HAP-1 (cell line): ENCODE measurements around the gene STRADB.

Experiments used
- DNase-seq, 2 experiments: peaks; one replicate each; pipeline ENCODE4 v3.0.0-alpha.2; 2016 to 2020; ENCODE audit warnings: low spot score in 2 of 2
- H3K27me3 ChIP-seq: fragments of 250-450 bp; sonication (Bioruptor Pico); 2 replicates; pipeline ENCODE4 v1.5.1; 2020; ENCODE audit warnings: low read depth, mild to moderate bottlenecking, moderate library complexity
- H3K36me3 ChIP-seq: fragments of 250-450 bp; sonication (Bioruptor Pico); replicated peaks from 2 replicates; pipeline ENCODE4 v1.5.1; 2020; ENCODE audit warnings: mild to moderate bottlenecking
- H3K4me1 ChIP-seq: fragments of 250-450 bp; sonication (Bioruptor Pico); 2 replicates; pipeline ENCODE4 v1.5.1; 2020; ENCODE audit warnings: mild to moderate bottlenecking
- H3K4me3 ChIP-seq: fragments of 250-450 bp; sonication (Bioruptor Pico); 2 replicates; pipeline ENCODE4 v1.5.1; 2020; ENCODE audit warnings: mild to moderate bottlenecking, moderate library complexity
- H3K9me3 ChIP-seq: fragments of 250-450 bp; sonication (Bioruptor Pico); 2 replicates; pipeline ENCODE4 v1.5.1; 2020; ENCODE audit warnings: mild to moderate bottlenecking, moderate library complexity
- in situ Hi-C: fragments of 300-500 bp; cut with MboI; formaldehyde crosslinking; loops from 3 replicates; pipeline ENCODE4 v1.14.3; 2020; ENCODE audit warnings: low sequenced_read_pairs, inconsistent platforms, mixed read lengths

STRADB gene

GRCh38 chr2:201507725-201508124, 56.2 kb downstream of the STRADB start:
- no peak overlapping the region for H3K4me3 ChIP-seq
- no peaks in the 10 kb centered on the region for H3K36me3 ChIP-seq
- no peaks in the 10 kb centered on the region; the same call in 1 of the 2 replicates for H3K9me3 ChIP-seq
- in situ Hi-C loops, result no loop called here
- no peak for DNase-seq
- H3K27me3 ChIP-seq, result no peaks in the 10 kb centered on the region
- no peaks in the 10 kb centered on the region for H3K4me1 ChIP-seq

DNA sequence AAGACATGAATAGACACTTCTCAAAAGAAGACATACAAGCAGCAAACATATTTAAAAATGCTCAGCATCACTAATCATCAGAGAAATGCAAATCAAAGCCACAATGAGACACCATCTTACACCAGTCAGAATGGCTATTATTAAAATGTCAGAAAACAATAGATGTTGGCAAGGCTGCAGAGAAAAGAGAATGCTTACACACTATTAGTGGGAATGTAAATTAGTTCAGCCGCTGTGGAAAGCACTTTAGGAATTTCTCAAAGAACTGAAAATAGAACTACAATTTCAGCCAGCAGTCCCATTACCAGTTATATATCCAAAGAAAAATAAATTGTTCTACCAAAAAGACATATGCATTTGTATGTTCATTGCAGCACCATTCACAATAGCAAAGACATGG, 61.7 kb downstream of the STRADB start:
- peak in 1 of 2 experiments; percentile 31 for DNase-seq
- no peaks in the 10 kb centered on the region for H3K36me3 ChIP-seq
- in situ Hi-C loops, result no loop called here
- no peak overlapping the region for H3K4me3 ChIP-seq
- peaks cover 8% of the 10 kb centered on the region for H3K4me1 ChIP-seq
- no peaks in the 10 kb centered on the region for H3K27me3 ChIP-seq
- H3K9me3 ChIP-seq, result no peaks in the 10 kb centered on the region; the same call in 1 of the 2 replicates

DNA sequence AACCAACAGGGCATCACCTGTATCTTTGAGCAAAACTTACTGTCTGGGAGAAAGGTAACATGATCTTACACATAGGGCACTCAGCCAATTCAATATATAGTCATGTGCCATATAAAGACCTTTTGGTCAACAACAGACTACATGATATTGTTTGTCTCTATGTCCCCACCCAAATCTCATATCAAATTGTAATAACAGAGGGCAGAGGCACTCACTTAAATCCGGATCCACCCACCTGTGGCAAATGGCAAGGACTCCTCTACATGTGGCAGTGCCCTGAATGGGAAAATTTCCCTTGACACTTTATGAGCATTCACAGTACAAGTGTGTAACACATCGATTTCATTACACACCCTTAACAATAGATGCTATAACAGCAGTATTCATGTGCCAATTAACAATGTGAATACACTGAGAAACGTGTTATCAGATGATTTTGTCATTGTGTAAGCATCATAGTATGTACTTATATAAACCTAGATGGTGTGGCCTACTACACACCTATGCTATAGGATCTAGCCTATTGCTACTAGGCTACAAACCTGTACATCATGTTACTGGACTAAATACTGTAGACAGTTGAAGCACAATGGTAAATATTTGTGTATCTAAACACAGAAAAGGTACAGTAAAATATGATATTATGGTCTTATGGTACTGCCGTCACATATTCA, 64.2 kb downstream of the STRADB start:
- Histone ChIP-seq H3K4me3 (no peak overlapping the region), H3K4me1 (peaks cover 8% of the 10 kb centered on the region), H3K9me3 (no peaks in the 10 kb centered on the region), H3K27me3 (no peaks in the 10 kb centered on the region), H3K36me3 (no peaks in the 10 kb centered on the region)
- no peak for DNase-seq
- in situ Hi-C loops, result no loop called here

DNA sequence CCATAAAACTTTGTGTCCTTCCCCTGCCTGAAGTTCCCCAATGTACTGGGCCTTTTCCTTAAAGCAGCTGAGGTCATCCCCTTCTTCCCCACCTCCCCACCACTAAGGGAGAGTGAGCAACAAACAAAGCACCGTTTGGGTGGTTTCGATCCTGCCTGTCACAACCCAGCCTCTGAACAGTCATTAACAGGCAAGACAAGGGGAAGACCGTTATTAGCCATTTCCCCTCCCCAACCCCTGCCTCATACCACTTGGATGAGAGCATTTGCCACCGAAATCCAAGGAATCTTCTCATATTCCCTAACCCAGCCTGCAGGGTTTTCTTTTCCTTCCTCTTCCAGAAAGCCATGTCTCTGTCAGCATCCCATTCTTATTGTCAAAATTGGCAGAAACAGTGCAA, 65.6 kb downstream of the STRADB start:
- peaks cover 8% of the 10 kb centered on the region for H3K4me1 ChIP-seq
- no peaks in the 10 kb centered on the region for H3K27me3 ChIP-seq
- no peak for DNase-seq
- H3K36me3 ChIP-seq, result no peaks in the 10 kb centered on the region
- no peaks in the 10 kb centered on the region for H3K9me3 ChIP-seq
- in situ Hi-C loops, result no loop called here
- no peak overlapping the region for H3K4me3 ChIP-seq

GRCh38 chr2:201520201-201520600, 68.7 kb downstream of the STRADB start:
- Histone ChIP-seq H3K4me1 (no peaks in the 10 kb centered on the region), H3K27me3 (no peaks in the 10 kb centered on the region), H3K4me3 (no peak overlapping the region), H3K36me3 (no peaks in the 10 kb centered on the region), H3K9me3 (peaks cover 1% of the 10 kb centered on the region; the same call in 1 of the 2 replicates)
- no peak for DNase-seq
- in situ Hi-C loops, result no loop called here

DNA sequence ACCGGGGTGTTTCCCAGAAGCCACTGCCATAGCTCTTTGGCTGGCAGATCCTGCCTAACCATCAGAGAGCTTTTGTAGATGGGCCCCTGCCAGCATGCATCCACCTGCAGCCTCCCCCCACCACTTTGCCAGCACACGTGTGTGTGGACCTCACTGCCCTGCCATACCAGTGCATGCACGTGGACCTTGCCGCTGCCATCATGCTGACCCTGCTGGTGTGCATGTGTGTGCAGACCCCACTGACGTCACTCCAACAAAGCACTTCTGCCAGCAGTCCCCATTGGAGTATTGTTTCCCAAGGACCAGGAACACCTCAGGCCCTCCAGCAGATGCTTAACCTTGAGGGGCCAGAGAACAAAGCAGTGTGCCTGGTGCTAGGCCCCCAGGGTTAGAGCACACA, 71.4 kb downstream of the STRADB start:
- peaks cover 3% of the 10 kb centered on the region; the same call in 1 of the 2 replicates for H3K9me3 ChIP-seq
- no peaks in the 10 kb centered on the region for H3K36me3 ChIP-seq
- no peak for DNase-seq
- H3K4me1 ChIP-seq, result no peaks in the 10 kb centered on the region
- no peaks in the 10 kb centered on the region; the same call in 1 of the 2 replicates for H3K27me3 ChIP-seq
- no peak overlapping the region for H3K4me3 ChIP-seq
- in situ Hi-C loops, result no loop called here

DNA sequence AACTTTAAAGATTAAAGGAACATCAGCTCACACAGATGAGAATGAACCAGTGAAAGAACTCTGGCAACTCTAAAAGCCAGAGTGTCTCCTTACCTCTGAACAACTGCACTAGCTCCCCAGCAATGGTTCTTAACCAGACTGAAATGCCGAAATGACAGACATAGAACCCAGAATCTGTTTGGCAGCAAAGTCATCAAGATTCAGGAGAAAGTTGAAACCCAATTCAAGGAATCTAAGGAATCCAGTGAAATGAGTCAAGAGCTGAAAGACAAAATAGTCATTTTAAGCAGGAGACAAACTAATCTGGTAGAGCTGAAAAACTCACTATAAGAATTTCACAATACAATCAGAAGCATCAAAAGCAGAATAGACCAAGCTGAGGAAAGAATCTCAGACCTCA, 72.0 kb downstream of the STRADB start:
- DNase-seq, result no peak
- no peaks in the 10 kb centered on the region for H3K36me3 ChIP-seq
- no peaks in the 10 kb centered on the region; the same call in 1 of the 2 replicates for H3K27me3 ChIP-seq
- no peak overlapping the region for H3K4me3 ChIP-seq
- H3K4me1 ChIP-seq, result no peaks in the 10 kb centered on the region
- in situ Hi-C loops, result no loop called here
- peaks cover 3% of the 10 kb centered on the region; the same call in 1 of the 2 replicates for H3K9me3 ChIP-seq
